ENCODE measurements around the gene FEN1. TPM values are rescaled to one million over a fixed set of nuclear protein-coding genes. Genes with fewer than 3 reads are reported as not detected.
A peak's percentile ranks its signal among the peaks of the same experiment; 100 is the strongest.

The FEN1 gene
- total RNA-seq, 1 experiment from 2014 or later: 89.5 TPM

GRCh38 chr11:61833926-61834277 lies 41.2 kb downstream of the FEN1 start:
- intact Hi-C loops (cut with micrococcal nuclease): no loop called here
- H3K9me2 ChIP-seq (ENCODE audit: insufficient read depth): no peaks in the 10 kb centered on the region
- DNase-seq (ENCODE audit: low read depth, low spot score) (no peak), ATAC-seq (0 out of 2 replicates have a peak, but pooled peaks have one; percentile 17)
- no peak overlapping the region for H3K9ac ChIP-seq (ENCODE audit: low read length)
- H3K4me2 ChIP-seq (ENCODE audit: low read length): no peak overlapping the region
- H2AFZ ChIP-seq (ENCODE audit: low read depth, low read length, poor library complexity, severe bottlenecking): no peak overlapping the region
- H3K27ac ChIP-seq (ENCODE audit: low read depth, low read length): no peak overlapping the region
- no peaks in the 10 kb centered on the region for H3K36me3 ChIP-seq (ENCODE audit: control insufficient read depth in 1 of 2, insufficient read depth in 2 of 2, low read length in 2 of 2)
- no peak overlapping the region for H3K4me3 ChIP-seq (replicated peaks in 1 of 2; ENCODE audit: low read depth in 1 of 2, low read length in 2 of 2)
- RAD21 ChIA-PET (ENCODE audit: low non-redundant PET in 1 of 2, low total read pairs in 2 of 2, uncharacterized antibody in 2 of 2, unreplicated experiment in 2 of 2): no interaction called here
- POLR2A ChIA-PET: no interaction called here
- peaks cover 0 to 5% of the 10 kb centered on the region in 2 experiments; a peak in 1 of 4 replicates for H3K4me1 ChIP-seq (ENCODE audit: control insufficient read depth in 1 of 2, insufficient read depth in 2 of 2, low read length in 2 of 2)
- H3K27me3 ChIP-seq (ENCODE audit: insufficient read depth, low read length): no peaks in the 10 kb centered on the region
- BruUV-seq (replicated peaks): no TSS peak
- CTCF ChIA-PET: no interaction called here
- H3K79me2 ChIP-seq (ENCODE audit: insufficient read depth, low read length): no peaks in the 10 kb centered on the region
- H4K20me1 ChIP-seq (ENCODE audit: insufficient read depth): no peaks in the 10 kb centered on the region
- no peaks in the 10 kb centered on the region for H3K9me3 ChIP-seq (ENCODE audit: control insufficient read depth in 1 of 2, insufficient read depth in 1 of 2, low read depth in 1 of 2, low read length in 2 of 2)
- no peak for TF ChIP-seq ZNF274 (IDR thresholded peaks at IDR 0.05; ENCODE audit: low read depth, low read length)
- TF ChIP-seq CEBPB (IDR thresholded peaks at IDR 0.05; ENCODE audit: low read depth): no peak
- TF ChIP-seq SRF (IDR thresholded peaks at IDR 0.05; ENCODE audit: low read depth): no peak
- TF ChIP-seq SP1 (IDR thresholded peaks at IDR 0.05; ENCODE audit: low read depth): no peak
- no peak for TF ChIP-seq EZH2phosphoT487 (IDR thresholded peaks at IDR 0.05; ENCODE audit: borderline replicate concordance)
- TF ChIP-seq FOSL1 (IDR thresholded peaks at IDR 0.05; ENCODE audit: low read depth): no peak
- TF ChIP-seq SIN3A (IDR thresholded peaks at IDR 0.05; ENCODE audit: low read depth): no peak

- RAD21 ChIA-PET (ENCODE audit: low non-redundant PET in 1 of 2, low total read pairs in 2 of 2, uncharacterized antibody in 2 of 2, unreplicated experiment in 2 of 2): no interaction called here
- Histone ChIP-seq H3K79me2 (ENCODE audit: insufficient read depth, low read length) (no peaks in the 10 kb centered on the region), H3K4me2 (ENCODE audit: low read length) (no peak overlapping the region), H3K9me3 (ENCODE audit: control insufficient read depth in 1 of 2, insufficient read depth in 1 of 2, low read depth in 1 of 2, low read length in 2 of 2) (no peaks in the 10 kb centered on the region), H3K4me3 (replicated peaks in 1 of 2; ENCODE audit: low read depth in 1 of 2, low read length in 2 of 2) (no peak overlapping the region), H3K27ac (ENCODE audit: low read depth, low read length) (no peak overlapping the region), H3K36me3 (ENCODE audit: control insufficient read depth in 1 of 2, insufficient read depth in 2 of 2, low read length in 2 of 2) (no peaks in the 10 kb centered on the region), H3K27me3 (ENCODE audit: insufficient read depth, low read length) (no peaks in the 10 kb centered on the region), H2AFZ (ENCODE audit: low read depth, low read length, poor library complexity, severe bottlenecking) (no peak overlapping the region), H4K20me1 (ENCODE audit: insufficient read depth) (no peaks in the 10 kb centered on the region), H3K4me1 (ENCODE audit: control insufficient read depth in 1 of 2, insufficient read depth in 2 of 2, low read length in 2 of 2) (peaks cover 0 to 5% of the 10 kb centered on the region in 2 experiments; a peak in 1 of 4 replicates), H3K9me2 (ENCODE audit: insufficient read depth) (no peaks in the 10 kb centered on the region), H3K9ac (ENCODE audit: low read length) (no peak overlapping the region)
- POLR2A ChIA-PET: no interaction called here
- intact Hi-C loops (cut with micrococcal nuclease): no loop called here
- DNase-seq (ENCODE audit: low read depth, low spot score) (no peak), ATAC-seq (no peak)
- CTCF ChIA-PET: no interaction called here
- no TSS peak for BruUV-seq (replicated peaks)
- TF ChIP-seq POLR2AphosphoS5 (IDR thresholded peaks at IDR 0.05; ENCODE audit: low read depth, low read length) (no peak), CBX3 (IDR thresholded peaks at IDR 0.05; ENCODE audit: low read depth) (no peak), EZH2 (IDR thresholded peaks at IDR 0.05) (no peak), ZBTB33 (IDR thresholded peaks at IDR 0.05; ENCODE audit: extremely low read depth, insufficient replicate concordance, low read length) (no peak), ELF1 (IDR thresholded peaks at IDR 0.05; ENCODE audit: borderline replicate concordance, low read depth) (no peak), SRF (IDR thresholded peaks at IDR 0.05; ENCODE audit: low read depth) (no peak), CEBPB (IDR thresholded peaks at IDR 0.05; ENCODE audit: low read depth) (no peak), EGR1 (IDR thresholded peaks at IDR 0.05; ENCODE audit: low read depth) (no peak), ZFX (IDR thresholded peaks at IDR 0.05) (no peak), SIN3A (IDR thresholded peaks at IDR 0.05; ENCODE audit: low read depth) (no peak), YY1 (IDR thresholded peaks at IDR 0.05; ENCODE audit: extremely low read depth, insufficient replicate concordance, low read depth, low read length) (no peak), ZNF274 (IDR thresholded peaks at IDR 0.05; ENCODE audit: low read depth, low read length) (no peak)
These were observed 41.8 kb downstream of the FEN1 start for GRCh38 chr11:61834278-61835048.

All from HCT116 (cell line).